Uterus (tissue), 2 donors: ENCODE results near the gene FEM1B.

ENCODE experiments used
- POLR2A ChIP-seq, 2 donors: fragments of 450-650 bp; IDR thresholded peaks; one replicate each; pipeline ENCODE4 v1.6.1; 2016; ENCODE audit warnings: antibody characterized with exemption in 2 of 2, mild to moderate bottlenecking in 1 of 2, moderate library complexity in 1 of 2
- TF ChIP-seq, protein P1 (sequence below), 4 experiments: fragments of 200-600 bp in 2 of 4; fragments of 450-650 bp in 2 of 4; sonication (generic) in 2 of 4; IDR thresholded peaks; one replicate each; pipeline ENCODE4 v1.5.1; 2016 to 2019; ENCODE audit warnings: antibody characterized with exemption in 4 of 4, mild to moderate bottlenecking in 2 of 4, moderate library complexity in 1 of 4

DNA sequence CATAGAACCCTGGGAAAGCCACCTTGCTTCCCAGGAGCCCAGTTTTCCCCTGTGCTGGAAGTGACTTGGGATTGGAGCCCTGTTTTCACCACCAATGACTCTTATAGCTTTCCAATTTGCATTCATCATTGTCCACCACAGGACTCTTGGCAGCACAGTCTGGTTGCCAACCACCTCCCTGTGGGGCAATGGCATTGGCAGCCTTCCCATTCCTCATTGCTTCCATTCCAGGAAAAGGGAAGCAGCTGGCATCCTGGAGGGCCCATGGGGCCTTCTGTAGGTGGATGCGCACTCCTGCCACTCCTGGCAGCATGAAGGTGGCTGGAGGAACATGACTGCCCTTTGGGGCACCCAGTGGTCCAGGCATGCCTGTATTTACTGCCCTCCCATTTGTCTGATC is 57.7 kb downstream of the FEM1B start:
- TF ChIP-seq, protein P1, sequence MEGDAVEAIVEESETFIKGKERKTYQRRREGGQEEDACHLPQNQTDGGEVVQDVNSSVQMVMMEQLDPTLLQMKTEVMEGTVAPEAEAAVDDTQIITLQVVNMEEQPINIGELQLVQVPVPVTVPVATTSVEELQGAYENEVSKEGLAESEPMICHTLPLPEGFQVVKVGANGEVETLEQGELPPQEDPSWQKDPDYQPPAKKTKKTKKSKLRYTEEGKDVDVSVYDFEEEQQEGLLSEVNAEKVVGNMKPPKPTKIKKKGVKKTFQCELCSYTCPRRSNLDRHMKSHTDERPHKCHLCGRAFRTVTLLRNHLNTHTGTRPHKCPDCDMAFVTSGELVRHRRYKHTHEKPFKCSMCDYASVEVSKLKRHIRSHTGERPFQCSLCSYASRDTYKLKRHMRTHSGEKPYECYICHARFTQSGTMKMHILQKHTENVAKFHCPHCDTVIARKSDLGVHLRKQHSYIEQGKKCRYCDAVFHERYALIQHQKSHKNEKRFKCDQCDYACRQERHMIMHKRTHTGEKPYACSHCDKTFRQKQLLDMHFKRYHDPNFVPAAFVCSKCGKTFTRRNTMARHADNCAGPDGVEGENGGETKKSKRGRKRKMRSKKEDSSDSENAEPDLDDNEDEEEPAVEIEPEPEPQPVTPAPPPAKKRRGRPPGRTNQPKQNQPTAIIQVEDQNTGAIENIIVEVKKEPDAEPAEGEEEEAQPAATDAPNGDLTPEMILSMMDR (IDR thresholded peaks at IDR 0.05): no peak
- no peak for TF ChIP-seq POLR2A (IDR thresholded peaks at IDR 0.05)
